Fibroblast of peridontal ligament (primary cell): Measurements from ENCODE around the gene RRP8.

Experiments used
- DNase-seq: peaks from one replicate; pipeline ENCODE4 v3.0.0-alpha.2; 2010; ENCODE audit errors: extremely low read depth

RRP8 gene

GRCh38 chr11:6632116-6633073 is 29.0 kb upstream of the RRP8 start:
- DNase-seq, result no peak

- no peak for DNase-seq
Observed at GRCh38 chr11:6631361-6631890, 28.0 kb upstream of the RRP8 start.

- no peak for DNase-seq
Observed at GRCh38 chr11:6630632-6631291, 27.3 kb upstream of the RRP8 start.

- DNase-seq, result no peak
Observed at GRCh38 chr11:6629892-6630631, 26.6 kb upstream of the RRP8 start.

- DNase-seq, result no peak
Observed at GRCh38 chr11:6629573-6629891, 26.1 kb upstream of the RRP8 start.

- no peak for DNase-seq
Observed at GRCh38 chr11:6628526-6628925, 25.1 kb upstream of the RRP8 start.

- DNase-seq, result no peak
Observed at GRCh38 chr11:6627762-6628241, 24.4 kb upstream of the RRP8 start.

GRCh38 chr11:6626971-6627761 is 23.8 kb upstream of the RRP8 start:
- no peak for DNase-seq

GRCh38 chr11:6625832-6626420 is 22.5 kb upstream of the RRP8 start:
- no peak for DNase-seq

GRCh38 chr11:6625156-6625831 is 21.9 kb upstream of the RRP8 start:
- DNase-seq, result no peak

- no peak for DNase-seq
Observed at GRCh38 chr11:6623391-6624363, 20.3 kb upstream of the RRP8 start.

- no peak for DNase-seq
Observed at GRCh38 chr11:6622261-6623171, 19.1 kb upstream of the RRP8 start.

- DNase-seq, result no peak
Observed at GRCh38 chr11:6621711-6622211, 18.3 kb upstream of the RRP8 start.

GRCh38 chr11:6620636-6621035 is 17.2 kb upstream of the RRP8 start:
- DNase-seq, result no peak

GRCh38 chr11:6619004-6619745 is 15.8 kb upstream of the RRP8 start, which contains the start of gene TPP1:
TPP1 (minus strand) TSS chr11:6619422; CDS start chr11:6619400, 22 bp downstream.
- DNase-seq, result peak; percentile 96

GRCh38 chr11:6618117-6619003 is 14.9 kb upstream of the RRP8 start:
- DNase-seq, result peak; percentile 84
